ENCODE measurements around the gene ARID3A.

ARID3A gene

GRCh38 chr19:932648-933552, 7.1 kb downstream of the ARID3A start:
- DNase-seq, result no peak

GRCh38 chr19:933553-933882, 7.7 kb downstream of the ARID3A start:
- no peak for DNase-seq

GRCh38 chr19:934197-934840, 8.5 kb downstream of the ARID3A start:
- no peak for DNase-seq

GRCh38 chr19:934865-935479, 9.1 kb downstream of the ARID3A start:
- DNase-seq, result peak; percentile 85

GRCh38 chr19:936175-936546, 10.3 kb downstream of the ARID3A start:
- DNase-seq, result no peak

GRCh38 chr19:937259-937694, 11.4 kb downstream of the ARID3A start:
- no peak for DNase-seq

GRCh38 chr19:938233-938923, 12.5 kb downstream of the ARID3A start:
- no peak for DNase-seq

GRCh38 chr19:939439-939838, 13.6 kb downstream of the ARID3A start:
- DNase-seq, result no peak

- no peak for DNase-seq
Measured at GRCh38 chr19:939922-940321, 14.1 kb downstream of the ARID3A start.

- peak; percentile 59 for DNase-seq
Measured at GRCh38 chr19:940591-941291, 14.9 kb downstream of the ARID3A start.

- DNase-seq, result no peak
Measured at GRCh38 chr19:941292-942132, 15.7 kb downstream of the ARID3A start.

- no peak for DNase-seq
Measured at GRCh38 chr19:942133-942645, 16.4 kb downstream of the ARID3A start.

GRCh38 chr19:943551-944170, 17.8 kb downstream of the ARID3A start:
- DNase-seq, result no peak

- DNase-seq, result no peak
Measured at GRCh38 chr19:944171-944567, 18.3 kb downstream of the ARID3A start.

GRCh38 chr19:944663-945241, 18.9 kb downstream of the ARID3A start:
- DNase-seq, result no peak

- no peak for DNase-seq
Measured at GRCh38 chr19:945401-946252, 19.8 kb downstream of the ARID3A start.

GRCh38 chr19:947090-947706, 21.4 kb downstream of the ARID3A start:
- no peak for DNase-seq

GRCh38 chr19:947707-948539, 22.1 kb downstream of the ARID3A start:
- no peak for DNase-seq

All from GF-D8 (cell line).